ENCODE measurements around the gene KRTAP4-9.
"Not testable (repeated sequence)": the region's sequence is repeated elsewhere in the genome, so short reads cannot be mapped to it uniquely, and the experiment has no call there.

KRTAP4-9 gene

GRCh38 chr17:41098481-41098880 lies 6.7 kb upstream of the KRTAP4-9 start:
- no peak for DNase-seq

- not testable (repeated sequence) for DNase-seq
Observed at GRCh38 chr17:41099682-41100480, 5.3 kb upstream of the KRTAP4-9 start.

GRCh38 chr17:41101586-41102259 lies 3.5 kb upstream of the KRTAP4-9 start, which contains the start of gene KRTAP4-16:
Gene KRTAP4-16, minus strand, starts transcription at chr17:41102209. Its CDS starts 0 bp downstream, at chr17:41102209.
- DNase-seq, result no peak

GRCh38 chr17:41103896-41104295 lies 1.3 kb upstream of the KRTAP4-9 start:
- no peak for DNase-seq

GRCh38 chr17:41104386-41105038 lies 677 bp upstream of the KRTAP4-9 start:
- not testable (repeated sequence) for DNase-seq

- no peak for DNase-seq
Observed at GRCh38 chr17:41107941-41108450, 2.8 kb downstream of the KRTAP4-9 start.

- DNase-seq, result not testable (repeated sequence)
Observed at GRCh38 chr17:41108728-41109386, 3.7 kb downstream of the KRTAP4-9 start.

- no peak for DNase-seq
Observed at GRCh38 chr17:41111151-41111885, 6.1 kb downstream of the KRTAP4-9 start.

- DNase-seq, result no peak
Observed at GRCh38 chr17:41116297-41116696, 11.1 kb downstream of the KRTAP4-9 start.

GRCh38 chr17:41117846-41118386 lies 12.7 kb downstream of the KRTAP4-9 start, which contains the start of gene KRTAP4-11:
Gene KRTAP4-11, minus strand, starts transcription at chr17:41118373. Its CDS starts 58 bp downstream, at chr17:41118315.
- DNase-seq, result not testable (repeated sequence)

GRCh38 chr17:41118721-41119120 lies 13.5 kb downstream of the KRTAP4-9 start:
- no peak for DNase-seq

- DNase-seq, result not testable (repeated sequence)
Observed at GRCh38 chr17:41119696-41120690, 14.8 kb downstream of the KRTAP4-9 start.

GRCh38 chr17:41121742-41122141 lies 16.6 kb downstream of the KRTAP4-9 start:
- DNase-seq, result no peak

- not testable (repeated sequence) for DNase-seq
Observed at GRCh38 chr17:41123292-41123990, 18.3 kb downstream of the KRTAP4-9 start.

GRCh38 chr17:41123991-41124371 lies 18.8 kb downstream of the KRTAP4-9 start, which contains the start of gene KRTAP4-12:
Gene KRTAP4-12, minus strand, starts transcription at chr17:41124182. Its CDS starts 60 bp downstream, at chr17:41124122.
- DNase-seq, result not testable (repeated sequence)

GRCh38 chr17:41125064-41125463 lies 19.9 kb downstream of the KRTAP4-9 start:
- no peak for DNase-seq

GRCh38 chr17:41126412-41126811 lies 21.2 kb downstream of the KRTAP4-9 start:
- no peak for DNase-seq

- no peak for DNase-seq
Observed at GRCh38 chr17:41127371-41127770, 22.2 kb downstream of the KRTAP4-9 start.

GRCh38 chr17:41131979-41132378 lies 26.8 kb downstream of the KRTAP4-9 start:
- no peak for DNase-seq

Data from activated CD4-positive, alpha-beta T cell treated with anti-CD3 and anti-CD28 coated beads, Interleukin-2, amount 50 U/mL, for 16 hours (primary cell).